GM19238 (cell line): ENCODE results near the gene FBXO15.

Source experiments
- DNase-seq: peaks from one replicate; pipeline ENCODE4 v3.0.0; 2011; ENCODE audit warnings: low spot score; ENCODE audit not compliant: insufficient read length

The FBXO15 gene

GRCh38 chr18:74147779-74148542 is at the start of gene FBXO15, which contains the start of gene TIMM21:
Gene FBXO15, minus strand, starts transcription at chr18:74147834. Its CDS starts 49 bp downstream, at chr18:74147785.
Gene TIMM21, plus strand, starts transcription at chr18:74148523. Its CDS starts 286 bp downstream, at chr18:74148809.
- DNase-seq = peak; percentile 87

- DNase-seq = peak; percentile 49
These were observed 48.8 kb upstream of the FBXO15 start for GRCh38 chr18:74196220-74197119.

- no peak for DNase-seq
These were observed 47.1 kb upstream of the FBXO15 start for GRCh38 chr18:74194691-74195090.

GRCh38 chr18:74191577-74191976 is 43.9 kb upstream of the FBXO15 start:
- no peak for DNase-seq

GRCh38 chr18:74190086-74190485 is 42.5 kb upstream of the FBXO15 start:
- DNase-seq = no peak

- no peak for DNase-seq
These were observed 39.0 kb upstream of the FBXO15 start for GRCh38 chr18:74186661-74187060.

- no peak for DNase-seq
These were observed 38.2 kb upstream of the FBXO15 start for GRCh38 chr18:74185860-74186259.

- DNase-seq = no peak
These were observed 37.2 kb upstream of the FBXO15 start for GRCh38 chr18:74184875-74185274.

- no peak for DNase-seq
These were observed 35.5 kb upstream of the FBXO15 start for GRCh38 chr18:74183130-74183529.

- no peak for DNase-seq
These were observed 34.7 kb upstream of the FBXO15 start for GRCh38 chr18:74182335-74182734.

- no peak for DNase-seq
These were observed 32.1 kb upstream of the FBXO15 start for GRCh38 chr18:74179623-74180199.

GRCh38 chr18:74178884-74179283 is 31.2 kb upstream of the FBXO15 start:
- DNase-seq = no peak

GRCh38 chr18:74175658-74176057 is 28.0 kb upstream of the FBXO15 start:
- DNase-seq = no peak

GRCh38 chr18:74173434-74173750 is 25.8 kb upstream of the FBXO15 start:
- no peak for DNase-seq

GRCh38 chr18:74172697-74173433 is 25.2 kb upstream of the FBXO15 start:
- DNase-seq = no peak

- DNase-seq = no peak
These were observed 24.4 kb upstream of the FBXO15 start for GRCh38 chr18:74171910-74172606.

- no peak for DNase-seq
These were observed 18.8 kb upstream of the FBXO15 start for GRCh38 chr18:74166386-74166785.

- no peak for DNase-seq
These were observed 15.5 kb upstream of the FBXO15 start for GRCh38 chr18:74163019-74163660.

- no peak for DNase-seq
These were observed 7.6 kb upstream of the FBXO15 start for GRCh38 chr18:74155276-74155675.

GRCh38 chr18:74154716-74155115 is 7.1 kb upstream of the FBXO15 start:
- no peak for DNase-seq
